GM12878 (cell line): ENCODE results near the gene SULT1A1. TPM values are rescaled to one million over a fixed set of nuclear protein-coding genes. Genes with fewer than 3 reads are reported as not detected.
"Not testable (repeated sequence)": the region's sequence is repeated elsewhere in the genome, so short reads cannot be mapped to it uniquely, and the experiment has no call there.

Experiments used
- ATAC-seq: fragments of 200-7000 bp; cut with Tn5 transposase; 3 replicates; pipeline ENCODE4 v1.9.1; 2020; ENCODE audit warnings: mild to moderate bottlenecking, moderate library complexity
- BruUV-seq: library from RNA; stranded (reverse); fragments of 400-500 nt; replicated peaks from 2 replicates; lab custom pipeline; 2021; lab: Mats Ljungman, UMichigan
- CTCF ChIA-PET: fragments of 300-600 bp; sonication (Branson Sonifier 250); formaldehyde crosslinking; extraction: SDS; loops from one replicate; lab custom pipeline; 2021; ENCODE audit warnings: inconsistent platforms; lab: Yijun Ruan, JAX
- POLR2A ChIA-PET: fragments of 350-600 bp; formaldehyde crosslinking; extraction: SDS; loops from one replicate; lab custom pipeline; 2021; ENCODE audit warnings: inconsistent platforms; lab: Charles Lee
- RAD21 ChIA-PET: fragments of 300-600 bp; sonication (Branson Sonifier 250); formaldehyde crosslinking; loops from one replicate; lab custom pipeline; 2023; ENCODE audit warnings: antibody characterized with exemption; ENCODE audit not compliant: unreplicated experiment; lab: Charles Lee
- SMC1A ChIA-PET: fragments of 300-600 bp; sonication (Branson Sonifier 250); formaldehyde crosslinking; loops from one replicate; lab custom pipeline; 2023; ENCODE audit not compliant: unreplicated experiment, uncharacterized antibody; lab: Charles Lee
- DNase-seq: peaks from one replicate; pipeline ENCODE4 v3.0.0-alpha.2; 2011; ENCODE audit warnings: low read depth, low spot score
- FAIRE-seq: peaks from 3 replicates; lab custom pipeline; 2011; peaks lifted over from hg19 to GRCh38; lab: Jason Lieb, UNC
- H2AFZ ChIP-seq: 2 replicates; pipeline ENCODE4 v1.6.0; 2011; ENCODE audit warnings: low read depth, low read length, control low read depth; ENCODE audit not compliant: control insufficient read depth
- H3K27ac ChIP-seq: 2 replicates; pipeline ENCODE4 v1.5.1; 2011; ENCODE audit warnings: control low read depth; ENCODE audit not compliant: control insufficient read depth, insufficient read depth
- H3K27me3 ChIP-seq, 2 experiments: replicated peaks in 1 of 2; 2 replicates each; pipeline versions ENCODE4 v1.6.0 to v1.6.1; 2011; ENCODE audit warnings: low read length in 1 of 2; ENCODE audit not compliant: control insufficient read depth in 2 of 2, insufficient read depth in 2 of 2
- H3K36me3 ChIP-seq, 2 experiments: 2 replicates each; pipeline ENCODE4 v1.5.1; 2011; ENCODE audit warnings: low read length in 1 of 2; ENCODE audit not compliant: control insufficient read depth in 2 of 2, insufficient read depth in 2 of 2
- H3K4me1 ChIP-seq: 2 replicates; pipeline ENCODE4 v1.6.1; 2011; ENCODE audit warnings: mild to moderate bottlenecking, low read length, moderate library complexity, mixed read lengths; ENCODE audit not compliant: control insufficient read depth, insufficient read depth
- H3K4me2 ChIP-seq: 2 replicates; pipeline ENCODE4 v1.6.0; 2011; ENCODE audit warnings: control low read depth; ENCODE audit not compliant: control insufficient read depth, insufficient read depth
- H3K4me3 ChIP-seq: fragments of 200-600 bp; sonication (generic); 2 replicates; pipeline ENCODE4 v1.5.1; 2016
- H3K79me2 ChIP-seq: 2 replicates; pipeline ENCODE4 v1.6.0; 2011; ENCODE audit warnings: low read length; ENCODE audit not compliant: control insufficient read depth, insufficient read depth
- H3K9ac ChIP-seq: 2 replicates; pipeline ENCODE4 v1.8.0; 2011; ENCODE audit warnings: low read length, control low read depth, mixed read lengths; ENCODE audit not compliant: control insufficient read depth, insufficient read depth
- H3K9me3 ChIP-seq: replicated peaks from 3 replicates; pipeline ENCODE4 v1.5.1; 2011; ENCODE audit warnings: mild to moderate bottlenecking, low read length; ENCODE audit not compliant: control insufficient read depth, insufficient read depth
- H4K20me1 ChIP-seq: 2 replicates; pipeline ENCODE4 v1.6.0; 2011; ENCODE audit not compliant: control insufficient read depth, insufficient read depth
- WGBS: methylation state at CpG from one replicate; pipeline ENCODE4 v1.1.6; 2016; ENCODE audit warnings: low lambda C conversion rate; ENCODE audit not compliant: insufficient replicate concordance, insufficient coverage; ENCODE audit errors: missing lambda C conversion rate; 5-methylcytosine and 5-hydroxymethylcytosine counted together
- in situ Hi-C: fragments of 300-500 bp; cut with MboI; formaldehyde crosslinking; loops from 9 replicates; pipeline ENCODE4 v1.14.3; 2018; ENCODE audit warnings: mixed read lengths
- intact Hi-C: fragments of 100-400 bp; cut with micrococcal nuclease; formaldehyde crosslinking; loops from one replicate; pipeline ENCODE4 v1.14.2; 2022; ENCODE audit not compliant: unreplicated experiment
- polyA plus RNA-seq, 11 experiments: library from polyadenylated mRNA; depleted of rRNA in 4 of 11; unstranded in 6 of 11; stranded (reverse) in 5 of 11; fragments of >200 nt; fragmentation: Nextera tagmentation in 4 of 11; fragmentation: Illumina TruSeq in 1 of 11; extraction: Ambion mirVana in 4 of 11; extraction: Trizol in 1 of 11; gene quantifications; 1 replicate in 1 of 11; 2 replicates in 10 of 11; pipeline versions ENCODE4 v1.2.1 to v1.2.3, GENCODE V29; 2011 to 2016; ENCODE audit warnings: inconsistent platforms in 2 of 11, missing spikeins in 2 of 11, low read depth in 1 of 11
- total RNA-seq, 4 experiments: library from RNA; depleted of rRNA in 3 of 4; stranded (reverse); fragments of >200 nt in 3 of 4; fragmentation: Illumina TruSeq in 1 of 4; extraction: Trizol in 1 of 4; gene quantifications; 2 replicates each; pipeline versions ENCODE4 v1.2.1 to v1.2.3, GENCODE V29; 2013 to 2021

SULT1A1 gene
- total and polyA plus RNA-seq, 10 of the 15 experiments (the other 5 are each of a cell fraction or from before 2014, with no cell fraction given), result 0.03 to 1.5 (median 0.76) TPM; not detected in 1

DNA sequence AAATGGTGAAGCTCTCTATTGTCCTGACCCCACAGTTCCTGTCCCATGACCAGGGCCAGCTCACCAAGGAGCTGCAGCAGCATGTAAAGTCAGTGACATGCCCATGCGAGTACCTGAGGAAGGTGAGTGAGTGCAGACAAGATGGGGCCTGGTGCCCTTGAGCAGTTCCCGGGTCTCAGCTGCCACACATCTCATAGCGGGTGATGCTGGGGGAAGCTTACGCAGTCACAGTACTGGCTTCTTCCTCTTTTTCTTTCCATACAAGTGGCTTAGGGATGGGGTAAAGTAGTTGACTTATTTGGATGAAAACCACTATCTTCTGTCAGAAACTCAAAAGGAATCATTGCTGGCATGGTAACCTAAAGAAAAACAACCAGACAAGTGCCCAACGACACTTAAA lies 28.5 kb upstream of the SULT1A1 start:
- intact Hi-C loops, BruUV-seq, CTCF ChIA-PET, H3K9me3 ChIP-seq, DNase-seq, H3K4me1 ChIP-seq, H3K4me3 ChIP-seq, H3K27me3 ChIP-seq, H3K4me2 ChIP-seq, FAIRE-seq, in situ Hi-C loops, H2AFZ ChIP-seq, H3K9ac ChIP-seq, ATAC-seq, H3K27ac ChIP-seq, H3K79me2 ChIP-seq, RAD21 ChIA-PET, POLR2A ChIA-PET, H4K20me1 ChIP-seq, H3K36me3 ChIP-seq, SMC1A ChIA-PET: not testable (repeated sequence)
- 94% methylated on average over 4 of the region's 5 CpGs for WGBS

DNA sequence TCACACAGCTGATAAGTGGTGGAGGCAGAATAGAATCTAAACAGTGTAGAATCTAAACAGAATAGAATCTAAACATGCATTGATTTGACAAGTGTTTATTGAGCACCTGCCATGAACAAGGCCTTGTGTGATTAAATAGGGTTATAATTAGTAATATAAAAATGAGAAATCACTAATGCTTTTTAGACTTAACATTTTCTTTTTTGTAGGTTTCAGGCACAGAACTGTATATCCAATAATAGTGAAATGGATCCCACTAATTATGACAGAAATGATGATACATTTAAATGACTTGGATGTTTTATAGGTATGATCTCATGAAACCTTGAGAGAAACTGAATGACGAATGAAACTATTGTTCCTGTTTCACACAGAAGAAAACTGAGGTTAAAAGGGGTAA lies 27.9 kb upstream of the SULT1A1 start, which contains the start of gene NPIPB8:
TSS of gene NPIPB8 (plus strand) at position 301 of the 400 bp plus-strand sequence. CDS start 296 bp downstream, outside the sequence.
- SMC1A ChIA-PET, H3K4me2 ChIP-seq, H2AFZ ChIP-seq, BruUV-seq, in situ Hi-C loops, H3K27ac ChIP-seq, H3K4me3 ChIP-seq, H4K20me1 ChIP-seq, H3K27me3 ChIP-seq, H3K4me1 ChIP-seq, FAIRE-seq, RAD21 ChIA-PET, DNase-seq, H3K36me3 ChIP-seq, POLR2A ChIA-PET, H3K9ac ChIP-seq, H3K9me3 ChIP-seq, ATAC-seq, intact Hi-C loops, CTCF ChIA-PET, H3K79me2 ChIP-seq: not testable (repeated sequence)
- no CpG with 5 or more reads among the region's 1 CpG for WGBS

DNA sequence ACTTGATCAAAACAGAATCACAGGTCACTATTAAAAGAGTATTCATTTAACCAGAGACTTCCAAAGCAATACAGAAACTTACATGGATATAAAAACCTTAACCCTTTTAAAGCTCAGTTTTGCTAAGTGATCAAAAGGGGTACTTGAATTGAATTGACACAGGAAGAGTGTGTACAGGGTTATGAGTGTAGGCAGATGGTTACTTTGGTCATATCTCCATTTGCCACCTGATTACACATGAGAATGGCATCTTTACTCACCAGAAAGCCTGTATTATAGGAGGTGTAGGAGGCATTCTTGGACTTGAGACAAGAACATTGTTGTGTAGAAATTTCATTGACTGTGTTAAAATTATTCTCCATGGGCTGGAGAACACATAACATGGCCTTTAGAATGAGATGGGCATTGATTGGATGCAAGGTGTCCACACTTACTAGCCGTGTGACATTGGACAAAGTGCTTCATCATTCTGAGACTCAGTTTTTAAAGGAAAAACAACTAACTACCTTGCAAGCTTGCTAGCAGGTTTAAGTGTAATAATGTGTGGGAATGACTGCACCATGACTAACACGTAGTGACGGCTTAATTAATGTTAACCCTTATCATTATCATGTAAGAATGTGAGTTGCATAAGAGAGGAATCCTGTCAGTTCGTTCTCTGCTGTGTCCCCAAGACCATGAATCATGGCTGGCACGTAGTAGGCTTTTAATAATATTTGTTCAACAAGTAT lies 26.4 kb upstream of the SULT1A1 start:
- WGBS, result 43% methylated on average over 5 of the region's 5 CpGs
- BruUV-seq, ATAC-seq, DNase-seq, CTCF ChIA-PET, H3K4me3 ChIP-seq, H3K79me2 ChIP-seq, H3K27ac ChIP-seq, H3K9me3 ChIP-seq, SMC1A ChIA-PET, in situ Hi-C loops, H2AFZ ChIP-seq, H3K4me2 ChIP-seq, H3K27me3 ChIP-seq, H3K9ac ChIP-seq, intact Hi-C loops, H3K36me3 ChIP-seq, FAIRE-seq, H4K20me1 ChIP-seq, H3K4me1 ChIP-seq, RAD21 ChIA-PET: not testable (repeated sequence)
- POLR2A ChIA-PET, result interaction anchor here (0.6 kb wide), 1 partner anchor 134 kb away, joined by 8 read pairs; no protein-coding TSS in a partner anchor

DNA sequence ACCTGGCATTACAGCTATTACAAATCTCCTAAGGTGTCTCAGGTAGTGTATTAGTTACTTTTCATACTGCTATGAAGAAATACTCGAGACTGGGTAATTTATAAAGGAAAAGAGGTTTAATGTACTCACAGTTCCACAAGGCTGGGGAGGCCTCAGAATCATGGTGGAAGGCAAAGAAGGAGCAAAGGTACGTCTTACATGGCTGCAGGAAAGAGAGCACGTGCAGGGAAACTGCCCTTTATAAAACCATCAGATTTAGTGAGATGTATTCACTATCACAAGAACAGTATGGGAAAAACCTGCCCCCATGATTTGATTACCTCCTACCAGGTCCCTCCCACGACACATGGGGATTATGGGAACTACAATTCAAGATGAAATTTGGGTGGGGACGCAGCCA lies 21.1 kb upstream of the SULT1A1 start:
- H3K27ac ChIP-seq, H3K4me1 ChIP-seq, H3K79me2 ChIP-seq, H3K4me2 ChIP-seq, CTCF ChIA-PET, FAIRE-seq, H3K9me3 ChIP-seq, RAD21 ChIA-PET, H2AFZ ChIP-seq, in situ Hi-C loops, H4K20me1 ChIP-seq, ATAC-seq, BruUV-seq, H3K27me3 ChIP-seq, H3K36me3 ChIP-seq, DNase-seq, SMC1A ChIA-PET, H3K4me3 ChIP-seq, POLR2A ChIA-PET, H3K9ac ChIP-seq, intact Hi-C loops: not testable (repeated sequence)
- WGBS, result 26% methylated on average over 5 of the region's 5 CpGs
